ENCODE results near the gene EIF3J. TPM values are rescaled to one million over a fixed set of nuclear protein-coding genes. Genes with fewer than 3 reads are reported as not detected.
"Not testable (repeated sequence)": the region's sequence is repeated elsewhere in the genome, so short reads cannot be mapped to it uniquely, and the experiment has no call there.

EIF3J gene
- polyA plus RNA-seq, 4 donors = 31.5 to 63.3 (median 52.3) TPM

DNA sequence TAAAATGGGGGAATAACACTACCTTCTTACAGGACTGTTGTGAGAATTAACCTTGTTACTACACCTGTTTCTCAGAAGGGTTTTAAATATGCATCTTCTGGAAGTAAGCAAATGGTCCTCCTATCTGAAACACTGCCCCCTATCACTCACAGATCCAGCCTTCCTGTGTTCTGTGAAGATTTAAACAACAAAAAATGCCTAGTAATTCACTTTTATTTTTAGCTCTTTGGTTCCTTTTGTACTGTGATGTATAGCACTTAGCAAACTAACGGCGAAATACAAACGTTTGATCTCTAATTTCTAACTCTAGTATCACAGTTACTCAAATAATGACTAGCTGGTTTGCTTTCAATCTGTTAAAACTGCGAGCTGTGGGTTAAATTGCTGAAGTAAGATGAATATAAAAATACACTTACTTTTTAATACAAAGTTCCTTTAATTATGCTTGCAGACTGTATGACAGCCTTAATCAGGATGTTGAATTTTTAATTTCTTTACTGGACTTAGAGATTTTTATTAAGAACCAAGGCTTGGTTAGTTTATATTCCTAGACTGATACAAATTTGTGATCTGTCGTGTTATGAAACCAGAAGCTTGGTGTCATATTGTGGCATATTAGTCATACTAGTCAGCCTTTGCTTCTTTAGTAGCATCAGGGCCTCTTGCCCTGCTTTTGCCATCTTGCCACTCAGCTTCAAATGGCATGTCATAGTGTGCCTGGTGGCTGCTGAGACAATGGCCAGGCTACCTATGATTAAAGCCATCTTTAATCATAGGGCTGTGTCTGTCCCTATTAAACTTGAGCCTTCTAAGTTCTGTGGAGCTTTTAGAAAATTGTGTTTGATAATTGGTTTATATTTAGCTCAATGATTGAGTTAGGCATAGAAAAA lies 9.2 kb downstream of the EIF3J start:
- no peaks in the 10 kb centered on the region for H3K4me1 ChIP-seq (ENCODE audit: control insufficient read depth in 3 of 3, insufficient read depth in 2 of 3, low read depth in 1 of 3, low read length in 2 of 3)
- DNase-seq = no peak
- no peak for FAIRE-seq
- H3K27me3 ChIP-seq (ENCODE audit: control insufficient read depth in 3 of 3, insufficient read depth in 3 of 3, low read length in 3 of 3) = no peaks in the 10 kb centered on the region
- no peaks in the 10 kb centered on the region for H3K9me3 ChIP-seq (ENCODE audit: control insufficient read depth in 2 of 2, insufficient read depth in 1 of 2, low read depth in 1 of 2, low read length in 1 of 2)
- no peak overlapping the region for H3K4me3 ChIP-seq (ENCODE audit: low read depth in 1 of 3, low read length in 3 of 3)
- 46 to 70% (median 51%) methylated on average over 5 of the region's 5 CpGs for WGBS, 3 donors
- H3K36me3 ChIP-seq (ENCODE audit: control insufficient read depth in 3 of 3, insufficient read depth in 2 of 3, low read depth in 1 of 3, low read length in 3 of 3) = peaks cover 0 to 10% (median 0%) of the 10 kb centered on the region in 3 donors
- no peak overlapping the region for H3K27ac ChIP-seq (ENCODE audit: low read depth in 1 of 3, low read length in 2 of 3)

DNA sequence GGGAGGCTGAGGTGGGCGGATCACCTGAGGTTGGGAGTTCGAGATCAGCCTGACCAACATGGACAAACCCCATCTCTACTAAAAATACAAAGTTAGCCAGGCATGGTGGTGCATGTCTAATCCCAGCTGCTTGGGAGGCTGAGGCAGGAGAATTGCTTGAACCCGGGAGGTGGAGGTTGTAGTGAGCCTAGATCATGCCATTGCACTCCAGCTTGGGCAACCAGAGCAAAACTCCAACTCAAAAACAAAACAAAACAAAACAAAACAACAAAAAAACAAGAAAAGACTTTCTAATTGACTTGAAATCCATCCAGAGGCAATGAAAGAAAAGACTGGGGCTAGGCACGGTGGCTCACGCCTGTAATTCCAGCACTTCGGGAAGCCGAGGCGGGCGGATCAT lies 12.2 kb downstream of the EIF3J start:
- not testable (repeated sequence) for H3K4me3 ChIP-seq (ENCODE audit: low read depth in 1 of 3, low read length in 3 of 3); H3K27me3 ChIP-seq (ENCODE audit: control insufficient read depth in 3 of 3, insufficient read depth in 3 of 3, low read length in 3 of 3); H3K4me1 ChIP-seq (ENCODE audit: control insufficient read depth in 3 of 3, insufficient read depth in 2 of 3, low read depth in 1 of 3, low read length in 2 of 3); DNase-seq; FAIRE-seq; H3K9me3 ChIP-seq (ENCODE audit: control insufficient read depth in 2 of 2, insufficient read depth in 1 of 2, low read depth in 1 of 2, low read length in 1 of 2); H3K27ac ChIP-seq (ENCODE audit: low read depth in 1 of 3, low read length in 2 of 3)
- WGBS, 3 donors = 95 to 97% (median 96%) methylated on average over 9 of the region's 9 CpGs
- peaks cover 2 to 23% (median 3%) of the 10 kb centered on the region in 3 donors for H3K36me3 ChIP-seq (ENCODE audit: control insufficient read depth in 3 of 3, insufficient read depth in 2 of 3, low read depth in 1 of 3, low read length in 3 of 3)

DNA sequence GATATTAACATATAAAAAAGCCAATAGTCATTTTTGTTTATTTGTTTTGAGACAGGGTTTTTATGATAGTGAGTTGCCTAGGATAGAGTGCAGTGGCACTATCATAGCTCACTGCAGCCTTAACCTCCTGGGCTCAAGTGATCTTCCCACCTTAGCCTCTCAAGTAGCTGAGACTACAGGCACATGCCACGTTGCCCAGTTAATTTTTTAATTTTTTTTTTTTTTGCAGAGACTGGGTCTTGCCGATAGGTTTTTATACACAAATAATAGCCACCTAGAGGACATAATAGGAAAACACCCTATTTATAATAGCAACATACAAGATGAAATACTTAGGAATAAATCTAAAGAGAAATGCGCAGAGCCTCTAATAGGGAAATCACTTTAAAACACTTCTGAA lies 13.3 kb downstream of the EIF3J start:
- FAIRE-seq (no peak), DNase-seq (no peak)
- 34 to 35% (median 35%) methylated on average over 3 of the region's 3 CpGs for WGBS, 3 donors
- Histone ChIP-seq H3K4me3 (ENCODE audit: low read depth in 1 of 3, low read length in 3 of 3) (no peak overlapping the region), H3K4me1 (ENCODE audit: control insufficient read depth in 3 of 3, insufficient read depth in 2 of 3, low read depth in 1 of 3, low read length in 2 of 3) (no peaks in the 10 kb centered on the region), H3K27me3 (ENCODE audit: control insufficient read depth in 3 of 3, insufficient read depth in 3 of 3, low read length in 3 of 3) (no peaks in the 10 kb centered on the region), H3K27ac (ENCODE audit: low read depth in 1 of 3, low read length in 2 of 3) (no peak overlapping the region), H3K36me3 (ENCODE audit: control insufficient read depth in 3 of 3, insufficient read depth in 2 of 3, low read depth in 1 of 3, low read length in 3 of 3) (peaks cover 2 to 22% (median 8%) of the 10 kb centered on the region in 3 donors), H3K9me3 (ENCODE audit: control insufficient read depth in 2 of 2, insufficient read depth in 1 of 2, low read depth in 1 of 2, low read length in 1 of 2) (no peaks in the 10 kb centered on the region)

DNA sequence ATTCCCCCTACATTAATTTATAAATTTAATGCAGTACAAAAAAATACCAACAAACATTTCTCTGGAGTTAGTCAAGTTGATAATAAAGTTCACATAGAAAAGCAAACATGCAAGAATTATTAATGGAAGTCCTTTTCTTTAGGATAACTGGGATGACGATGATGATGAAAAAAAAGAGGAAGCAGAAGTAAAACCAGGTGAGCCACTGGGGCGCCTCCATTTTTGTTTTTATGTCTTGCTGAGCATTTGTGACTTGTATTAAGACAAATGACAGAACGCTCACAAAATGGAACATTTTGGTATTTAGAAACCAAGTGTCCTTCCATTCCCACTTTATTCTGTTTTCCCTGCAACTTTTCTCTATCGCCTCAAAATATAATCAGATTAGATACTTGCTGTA lies 13.8 kb downstream of the EIF3J start:
- no peak for DNase-seq
- Histone ChIP-seq H3K36me3 (ENCODE audit: control insufficient read depth in 3 of 3, insufficient read depth in 2 of 3, low read depth in 1 of 3, low read length in 3 of 3) (peaks cover 2 to 23% (median 8%) of the 10 kb centered on the region in 3 donors), H3K9me3 (ENCODE audit: control insufficient read depth in 2 of 2, insufficient read depth in 1 of 2, low read depth in 1 of 2, low read length in 1 of 2) (no peaks in the 10 kb centered on the region), H3K27ac (ENCODE audit: low read depth in 1 of 3, low read length in 2 of 3) (no peak overlapping the region), H3K27me3 (ENCODE audit: control insufficient read depth in 3 of 3, insufficient read depth in 3 of 3, low read length in 3 of 3) (no peaks in the 10 kb centered on the region), H3K4me1 (ENCODE audit: control insufficient read depth in 3 of 3, insufficient read depth in 2 of 3, low read depth in 1 of 3, low read length in 2 of 3) (no peaks in the 10 kb centered on the region), H3K4me3 (ENCODE audit: low read depth in 1 of 3, low read length in 3 of 3) (no peak overlapping the region)
- WGBS, 3 donors = 95 to 98% (median 97%) methylated on average over 4 of the region's 4 CpGs
- FAIRE-seq = no peak

DNA sequence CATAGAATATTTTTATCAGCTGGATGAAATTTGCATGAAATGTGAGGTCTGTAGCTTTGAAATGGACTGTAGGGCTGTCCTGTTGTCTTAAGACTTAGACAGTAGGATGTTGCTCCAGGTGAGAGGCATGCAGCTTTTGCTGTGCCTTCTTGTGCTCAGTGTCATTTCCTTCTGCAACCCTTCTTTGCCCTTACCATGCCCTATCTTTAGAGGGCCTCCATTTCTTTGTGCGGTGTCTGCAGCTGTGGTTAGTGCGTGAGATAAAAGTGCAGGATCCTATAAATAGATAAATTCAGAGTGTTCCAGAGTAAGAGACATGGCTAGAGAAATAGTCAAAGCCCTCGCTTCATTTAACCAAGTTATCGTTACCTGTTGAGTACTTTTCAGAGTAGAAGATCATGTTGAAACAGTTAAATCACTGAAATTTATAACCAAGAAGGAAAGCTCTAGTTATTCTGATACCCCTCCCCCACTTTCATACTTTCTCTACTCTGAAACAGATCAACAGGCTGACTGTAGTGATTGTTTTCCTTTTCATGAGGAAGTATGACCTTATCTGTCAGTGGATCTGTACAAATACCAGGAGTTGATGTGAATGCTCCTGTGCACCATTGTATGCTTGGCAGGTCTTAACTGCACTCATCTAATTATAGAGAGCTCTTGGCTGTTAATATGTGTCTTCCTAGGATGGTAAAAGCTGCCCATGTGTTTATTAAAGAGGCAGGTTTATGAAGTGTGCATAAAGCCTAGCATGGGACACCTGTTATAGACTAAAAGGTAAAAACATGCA lies 18.2 kb downstream of the EIF3J start:
- H3K27me3 ChIP-seq (ENCODE audit: control insufficient read depth in 3 of 3, insufficient read depth in 3 of 3, low read length in 3 of 3) = no peaks in the 10 kb centered on the region
- DNase-seq (no peak), FAIRE-seq (no peak)
- no peak overlapping the region for H3K4me3 ChIP-seq (ENCODE audit: low read depth in 1 of 3, low read length in 3 of 3)
- no peaks in the 10 kb centered on the region for H3K4me1 ChIP-seq (ENCODE audit: control insufficient read depth in 3 of 3, insufficient read depth in 2 of 3, low read depth in 1 of 3, low read length in 2 of 3)
- no peak overlapping the region for H3K27ac ChIP-seq (ENCODE audit: low read depth in 1 of 3, low read length in 2 of 3)
- no peaks in the 10 kb centered on the region for H3K9me3 ChIP-seq (ENCODE audit: control insufficient read depth in 2 of 2, insufficient read depth in 1 of 2, low read depth in 1 of 2, low read length in 1 of 2)
- H3K36me3 ChIP-seq (ENCODE audit: control insufficient read depth in 3 of 3, insufficient read depth in 2 of 3, low read depth in 1 of 3, low read length in 3 of 3) = peaks cover 2 to 51% (median 22%) of the 10 kb centered on the region in 3 donors
- WGBS, 3 donors = 86 to 95% (median 86%) methylated on average over 4 of the region's 4 CpGs

DNA sequence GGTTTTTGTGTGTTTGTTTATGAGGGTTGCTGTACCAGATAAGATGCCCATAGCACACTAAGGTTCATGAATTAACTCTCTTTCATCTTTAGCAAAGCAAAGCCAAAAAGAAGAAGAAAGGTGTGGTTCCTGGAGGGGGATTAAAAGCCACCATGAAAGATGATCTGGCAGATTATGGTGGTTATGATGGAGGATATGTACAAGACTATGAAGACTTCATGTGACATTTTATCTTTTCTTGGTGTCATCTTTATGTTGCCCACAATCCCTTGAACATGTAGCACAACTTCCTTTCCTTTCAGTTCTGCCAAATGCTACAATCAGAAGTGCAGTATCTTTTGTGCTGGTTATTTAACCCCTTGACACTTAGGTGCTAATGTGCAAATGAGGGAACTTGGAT lies 24.0 kb downstream of the EIF3J start:
- not testable (repeated sequence) for H3K4me3 ChIP-seq (ENCODE audit: low read depth in 1 of 3, low read length in 3 of 3); H3K4me1 ChIP-seq (ENCODE audit: control insufficient read depth in 3 of 3, insufficient read depth in 2 of 3, low read depth in 1 of 3, low read length in 2 of 3); DNase-seq; H3K27ac ChIP-seq (ENCODE audit: low read depth in 1 of 3, low read length in 2 of 3); FAIRE-seq; H3K27me3 ChIP-seq (ENCODE audit: control insufficient read depth in 3 of 3, insufficient read depth in 3 of 3, low read length in 3 of 3)
- Histone ChIP-seq H3K9me3 (ENCODE audit: control insufficient read depth in 2 of 2, insufficient read depth in 1 of 2, low read depth in 1 of 2, low read length in 1 of 2) (peaks cover 0 to 13% of the 10 kb centered on the region in 2 donors), H3K36me3 (ENCODE audit: control insufficient read depth in 3 of 3, insufficient read depth in 2 of 3, low read depth in 1 of 3, low read length in 3 of 3) (peaks cover 21 to 56% (median 33%) of the 10 kb centered on the region in 3 donors)

DNA sequence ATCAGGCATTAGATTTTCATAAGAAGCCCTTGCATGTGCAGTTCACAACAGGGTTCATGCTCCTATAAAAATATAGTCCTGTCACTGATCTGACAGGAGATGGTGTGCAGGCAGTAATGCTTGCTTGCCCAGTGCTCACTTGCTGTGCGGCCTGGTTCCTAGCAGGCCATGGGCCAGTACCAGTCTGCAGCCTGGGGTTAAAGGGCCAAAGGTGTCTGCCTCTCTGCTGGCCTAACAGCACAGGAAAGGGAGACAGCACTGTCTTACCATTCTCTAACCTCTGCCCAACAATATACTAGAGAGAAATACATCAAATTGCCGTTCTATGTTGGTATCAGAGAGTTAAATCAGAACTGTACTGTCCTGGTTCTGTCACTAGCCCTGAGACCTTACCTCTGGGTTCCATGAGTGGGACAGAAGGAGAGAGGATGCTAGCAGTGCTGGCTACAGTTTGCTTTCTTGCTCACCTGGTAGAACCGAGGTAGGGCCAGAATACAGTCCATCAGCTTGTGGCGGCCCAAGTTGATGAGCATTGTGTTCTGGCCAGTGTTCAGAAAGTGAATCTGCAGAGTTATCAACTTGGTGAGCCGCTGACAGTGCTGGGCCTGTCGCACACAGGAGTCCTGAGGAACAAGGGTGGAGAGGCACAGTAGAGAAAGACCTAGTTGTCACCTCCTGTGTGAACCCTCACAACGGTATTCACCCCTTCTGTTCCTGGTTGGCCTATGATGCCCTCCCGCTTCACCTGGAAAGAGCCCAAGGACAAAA lies 28.6 kb downstream of the EIF3J start:
- FAIRE-seq (no peak), DNase-seq (no peak)
- no peak overlapping the region for H3K4me3 ChIP-seq (ENCODE audit: low read depth in 1 of 3, low read length in 3 of 3)
- H3K9me3 ChIP-seq (ENCODE audit: control insufficient read depth in 2 of 2, insufficient read depth in 1 of 2, low read depth in 1 of 2, low read length in 1 of 2) = peaks cover 0 to 15% of the 10 kb centered on the region in 2 donors
- no peaks in the 10 kb centered on the region for H3K27me3 ChIP-seq (ENCODE audit: control insufficient read depth in 3 of 3, insufficient read depth in 3 of 3, low read length in 3 of 3)
- 97 to 99% (median 99%) methylated on average over 8 of the region's 8 CpGs for WGBS, 3 donors
- H3K27ac ChIP-seq (ENCODE audit: low read depth in 1 of 3, low read length in 2 of 3) = no peak overlapping the region
- H3K4me1 ChIP-seq (ENCODE audit: control insufficient read depth in 3 of 3, insufficient read depth in 2 of 3, low read depth in 1 of 3, low read length in 2 of 3) = no peaks in the 10 kb centered on the region
- peaks cover 32 to 58% (median 39%) of the 10 kb centered on the region in 3 donors for H3K36me3 ChIP-seq (ENCODE audit: control insufficient read depth in 3 of 3, insufficient read depth in 2 of 3, low read depth in 1 of 3, low read length in 3 of 3)

DNA sequence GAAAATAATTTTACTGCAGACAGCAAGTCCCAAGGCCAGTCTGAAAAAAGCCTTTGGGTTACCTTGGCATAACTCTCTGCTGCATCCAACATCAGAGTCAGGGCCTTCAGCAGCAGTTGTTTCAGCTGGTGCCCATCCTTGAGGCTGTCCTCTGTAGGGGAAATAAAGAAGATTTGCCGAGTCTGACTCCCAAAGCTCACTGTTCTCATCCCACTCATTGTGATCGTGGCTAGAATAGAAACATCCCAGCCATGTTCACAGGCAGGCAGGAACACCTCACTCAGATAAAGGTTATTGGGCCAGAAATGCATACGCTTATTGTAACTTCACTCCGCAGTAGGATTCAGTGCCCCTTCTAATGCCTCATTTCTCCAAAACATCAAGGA lies 29.2 kb downstream of the EIF3J start:
- 98% methylated on average over 4 of the region's 4 CpGs for WGBS, 3 donors
- FAIRE-seq = no peak
- peaks cover 31 to 58% (median 38%) of the 10 kb centered on the region in 3 donors for H3K36me3 ChIP-seq (ENCODE audit: control insufficient read depth in 3 of 3, insufficient read depth in 2 of 3, low read depth in 1 of 3, low read length in 3 of 3)

More for the DNA sequence above, 29.2 kb downstream of the EIF3J start:
- DNase-seq = no peak
- no peak overlapping the region for H3K4me3 ChIP-seq (ENCODE audit: low read depth in 1 of 3, low read length in 3 of 3)
- H3K27ac ChIP-seq (ENCODE audit: low read depth in 1 of 3, low read length in 2 of 3) = no peak overlapping the region
- no peaks in the 10 kb centered on the region for H3K27me3 ChIP-seq (ENCODE audit: control insufficient read depth in 3 of 3, insufficient read depth in 3 of 3, low read length in 3 of 3)
- no peaks in the 10 kb centered on the region for H3K4me1 ChIP-seq (ENCODE audit: control insufficient read depth in 3 of 3, insufficient read depth in 2 of 3, low read depth in 1 of 3, low read length in 2 of 3)
- peaks cover 0 to 15% of the 10 kb centered on the region in 2 donors for H3K9me3 ChIP-seq (ENCODE audit: control insufficient read depth in 2 of 2, insufficient read depth in 1 of 2, low read depth in 1 of 2, low read length in 1 of 2)
